Glutamatergic neuron (in vitro differentiated cells): ENCODE results near the gene TSPAN9. TPM values are rescaled to one million over a fixed set of nuclear protein-coding genes. Genes with fewer than 3 reads are reported as not detected.

Source experiments
- DNase-seq: peaks from one replicate; pipeline ENCODE4 v3.0.0; 2022
- H3K27ac Mint-ChIP-seq: one replicate; pipeline ENCODE4 v1.8.0; 2020; ENCODE audit warnings: mild to moderate bottlenecking, mixed read lengths, inconsistent platforms; ENCODE audit not compliant: unreplicated experiment
- H3K27me3 Mint-ChIP-seq: one replicate; pipeline ENCODE4 v1.8.0; 2020; ENCODE audit warnings: mild to moderate bottlenecking, moderate library complexity, mixed read lengths, inconsistent platforms; ENCODE audit not compliant: unreplicated experiment
- H3K36me3 Mint-ChIP-seq: one replicate; pipeline ENCODE4 v1.8.0; 2020; ENCODE audit warnings: mild to moderate bottlenecking, mixed read lengths, inconsistent platforms; ENCODE audit not compliant: unreplicated experiment
- H3K4me1 Mint-ChIP-seq: one replicate; pipeline ENCODE4 v1.8.0; 2020; ENCODE audit warnings: mild to moderate bottlenecking, low read depth, mixed read lengths, inconsistent platforms; ENCODE audit not compliant: unreplicated experiment
- H3K4me3 Mint-ChIP-seq: one replicate; pipeline ENCODE4 v1.8.0; 2020; ENCODE audit warnings: mild to moderate bottlenecking, mixed read lengths, inconsistent platforms; ENCODE audit not compliant: unreplicated experiment
- H3K9me3 Mint-ChIP-seq: one replicate; pipeline ENCODE4 v1.8.0; 2020; ENCODE audit warnings: mild to moderate bottlenecking, moderate library complexity, mixed read lengths, inconsistent platforms; ENCODE audit not compliant: unreplicated experiment
- CTCF ChIP-seq: fragments of 200-600 bp; sonication (generic); IDR thresholded peaks from one replicate; pipeline ENCODE4 v1.5.0; 2021; ENCODE audit not compliant: partially characterized antibody, unreplicated experiment
- total RNA-seq: library from RNA; stranded (reverse); fragmentation: NEBNext Ultra II Directional; extraction: Animal tissue kit (Norgen Biotek cat#: 25700); gene quantifications from one replicate; pipeline ENCODE4 v1.2.1, GENCODE V29; 2021; ENCODE audit not compliant: unreplicated experiment

TSPAN9 gene
- total RNA-seq, 1 donor from 2014 or later, result 142 TPM

GRCh38 chr12:3227076-3227975, 150.1 kb downstream of the TSPAN9 start:
- DNase-seq, result no peak
- Mint-ChIP-seq H3K27me3 (peaks cover 20% of the 10 kb centered on the region), H3K4me3 (peak overlapping the region; percentile 38), H3K4me1 (peaks cover 54% of the 10 kb centered on the region), H3K27ac (peak overlapping the region; percentile 59), H3K9me3 (peaks cover 12% of the 10 kb centered on the region), H3K36me3 (peaks cover 11% of the 10 kb centered on the region)
- no peak for TF ChIP-seq CTCF

- no peak for DNase-seq
- no peak for TF ChIP-seq CTCF
- peaks cover 10% of the 10 kb centered on the region for H3K9me3 Mint-ChIP-seq
- H3K27ac Mint-ChIP-seq, result peak overlapping the region; percentile 38
- H3K36me3 Mint-ChIP-seq, result peaks cover 11% of the 10 kb centered on the region
- H3K4me1 Mint-ChIP-seq, result peaks cover 55% of the 10 kb centered on the region
- H3K4me3 Mint-ChIP-seq, result peak overlapping the region; percentile 23
- peaks cover 20% of the 10 kb centered on the region for H3K27me3 Mint-ChIP-seq
These were observed 151.4 kb downstream of the TSPAN9 start for GRCh38 chr12:3228552-3228951.

- DNase-seq, result no peak
- H3K9me3 Mint-ChIP-seq, result peaks cover 7% of the 10 kb centered on the region
- no peak overlapping the region for H3K4me3 Mint-ChIP-seq
- TF ChIP-seq CTCF, result no peak
- peak overlapping the region; percentile 55 for H3K27ac Mint-ChIP-seq
- H3K36me3 Mint-ChIP-seq, result peaks cover 11% of the 10 kb centered on the region
- peaks cover 54% of the 10 kb centered on the region for H3K4me1 Mint-ChIP-seq
- peaks cover 15% of the 10 kb centered on the region for H3K27me3 Mint-ChIP-seq
These were observed 152.4 kb downstream of the TSPAN9 start for GRCh38 chr12:3229577-3229976.

- no peak overlapping the region for H3K27ac Mint-ChIP-seq
- peaks cover 9% of the 10 kb centered on the region for H3K27me3 Mint-ChIP-seq
- H3K4me3 Mint-ChIP-seq, result no peak overlapping the region
- H3K9me3 Mint-ChIP-seq, result peaks cover 7% of the 10 kb centered on the region
- H3K4me1 Mint-ChIP-seq, result peaks cover 51% of the 10 kb centered on the region
- TF ChIP-seq CTCF, result no peak
- no peak for DNase-seq
- peaks cover 11% of the 10 kb centered on the region for H3K36me3 Mint-ChIP-seq
These were observed 153.7 kb downstream of the TSPAN9 start for GRCh38 chr12:3230758-3231375.
